ENCODE data around the gene GPRIN3.

- TF ChIP-seq CTCF (IDR thresholded peaks at IDR 0.05; ENCODE audit: extremely low read depth in 1 of 2, insufficient read depth in 1 of 2, low read depth in 1 of 2, low read length in 2 of 2): no peak
- TF ChIP-seq POLR2A (IDR thresholded peaks at IDR 0.05; ENCODE audit: low read depth, low read length): no peak
- no peak for TF ChIP-seq MYC (IDR thresholded peaks at IDR 0.05; ENCODE audit: low read depth, low read length)
- TF ChIP-seq EZH2 (IDR thresholded peaks at IDR 0.05; ENCODE audit: borderline replicate concordance, low read depth, low read length, severe bottlenecking): no peak
These were observed 59.6 kb downstream of the GPRIN3 start for GRCh38 chr4:89247951-89248350.
